Measurements from ENCODE around the gene UCK1.

Gene UCK1

DNA sequence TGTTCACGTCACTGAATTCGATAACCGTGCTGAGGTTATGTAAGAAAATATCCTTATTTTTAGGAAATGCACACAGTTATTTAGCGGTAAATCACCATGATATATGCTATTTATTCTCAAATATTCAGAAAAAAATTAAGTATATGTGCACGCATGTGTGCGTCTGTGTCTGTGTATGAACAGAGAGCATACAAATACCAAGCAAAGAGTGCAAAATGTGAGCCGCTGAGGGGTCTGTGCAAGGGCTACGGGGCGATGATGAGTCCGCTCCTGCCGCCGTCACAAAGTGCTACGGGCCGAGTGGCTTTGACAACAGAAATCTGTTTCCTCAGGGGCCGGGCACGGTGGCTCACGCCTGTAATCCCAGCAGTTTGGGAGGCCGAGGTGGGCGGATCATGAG is 6.9 kb upstream of the UCK1 start:
- H3K36me3 Mint-ChIP-seq (ENCODE audit: low read depth), result no peaks in the 10 kb centered on the region
- no peak overlapping the region for H3K27ac Mint-ChIP-seq
- H3K27me3 Mint-ChIP-seq, result no peaks in the 10 kb centered on the region
- H3K9me3 Mint-ChIP-seq, result peaks cover 4% of the 10 kb centered on the region
- H3K4me1 Mint-ChIP-seq (ENCODE audit: low read depth), result peaks cover 35% of the 10 kb centered on the region
- no peak overlapping the region for H3K4me3 Mint-ChIP-seq

GRCh38 chr9:131534721-131535237 is 3.7 kb upstream of the UCK1 start:
- H3K9me3 Mint-ChIP-seq, result no peaks in the 10 kb centered on the region
- H3K27me3 Mint-ChIP-seq, result no peaks in the 10 kb centered on the region
- no peaks in the 10 kb centered on the region for H3K36me3 Mint-ChIP-seq (ENCODE audit: low read depth)
- peak overlapping the region; percentile 17 for H3K4me3 Mint-ChIP-seq
- H3K27ac Mint-ChIP-seq, result no peak overlapping the region
- peaks cover 35% of the 10 kb centered on the region for H3K4me1 Mint-ChIP-seq (ENCODE audit: low read depth)

DNA sequence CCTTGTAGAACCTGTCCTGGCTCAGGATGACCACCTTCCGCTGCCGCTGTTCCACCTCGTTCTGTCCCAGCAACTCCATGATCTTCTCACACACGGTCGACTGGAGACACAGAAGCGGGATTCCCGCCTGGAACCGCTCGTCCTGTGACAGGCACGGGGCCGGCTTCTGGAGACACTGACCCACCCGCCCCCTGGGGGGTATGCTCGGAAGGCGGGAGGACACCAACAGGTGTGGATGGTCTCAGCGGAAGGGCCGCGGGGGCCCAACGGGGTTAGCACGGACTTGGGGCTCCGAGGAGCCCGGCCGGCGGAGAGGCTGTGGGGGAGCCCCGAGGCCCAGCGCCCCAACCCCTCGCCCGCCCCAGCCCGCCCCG is 530 bp downstream of the UCK1 start:
- Mint-ChIP-seq H3K4me3 (peak overlapping the region; percentile 88), H3K36me3 (ENCODE audit: low read depth) (peaks cover 28% of the 10 kb centered on the region), H3K27ac (peak overlapping the region; percentile 61)

DNA sequence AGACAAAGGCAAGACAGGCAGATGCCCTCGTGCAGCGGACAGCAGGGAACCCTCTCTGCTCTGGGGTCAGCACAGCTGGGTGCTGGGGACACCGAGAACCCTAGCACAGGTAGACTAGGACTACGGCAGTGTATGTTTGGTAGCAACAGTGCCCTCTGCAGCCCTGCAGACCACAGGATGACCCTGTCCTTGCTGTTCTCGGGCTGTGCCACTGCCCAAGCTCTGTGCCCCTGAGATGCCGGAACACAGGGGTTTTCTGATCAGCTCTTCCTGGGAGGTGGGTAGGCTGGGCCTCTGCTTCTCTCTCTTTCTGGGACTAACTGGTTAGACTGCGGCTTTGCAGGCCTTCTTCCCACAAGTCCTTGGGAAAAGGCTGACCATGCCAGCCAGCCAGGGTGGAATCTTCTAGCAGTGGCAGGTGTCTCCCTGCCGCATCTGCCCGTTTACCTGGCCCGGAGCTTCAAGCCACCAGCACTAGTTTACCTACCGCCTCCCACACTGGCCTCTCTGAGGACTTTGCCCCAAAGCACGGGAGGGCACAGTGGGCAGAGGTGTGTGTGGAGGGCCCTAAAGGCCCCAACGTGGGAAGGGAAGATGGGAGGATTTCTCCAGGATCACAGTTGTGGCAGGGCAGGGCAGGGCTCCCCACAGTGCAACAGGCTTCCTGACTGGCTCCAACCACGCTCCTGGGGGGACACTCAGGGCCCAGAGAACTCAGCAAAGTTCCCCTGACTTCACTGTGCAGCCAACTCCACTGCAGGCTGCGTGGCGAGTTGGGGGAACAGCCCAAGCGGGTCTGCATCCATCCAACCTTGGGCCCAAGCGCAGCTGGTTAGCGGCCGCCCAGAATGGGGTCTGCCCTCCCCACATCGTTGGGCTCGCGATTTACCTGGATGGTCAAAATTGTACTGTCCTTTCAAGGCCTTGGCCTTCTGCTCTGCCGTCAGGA is 1.2 kb downstream of the UCK1 start:
- Mint-ChIP-seq H3K27ac (peak overlapping the region; percentile 61), H3K4me3 (peak overlapping the region; percentile 88), H3K27me3 (no peaks in the 10 kb centered on the region), H3K4me1 (ENCODE audit: low read depth) (peaks cover 17% of the 10 kb centered on the region), H3K36me3 (ENCODE audit: low read depth) (peaks cover 33% of the 10 kb centered on the region), H3K9me3 (no peaks in the 10 kb centered on the region)

More for the DNA sequence above, 530 bp downstream of the UCK1 start:
- Mint-ChIP-seq H3K9me3 (no peaks in the 10 kb centered on the region), H3K27me3 (no peaks in the 10 kb centered on the region), H3K4me1 (ENCODE audit: low read depth) (peaks cover 24% of the 10 kb centered on the region)

- H3K36me3 Mint-ChIP-seq (ENCODE audit: low read depth), result peaks cover 40% of the 10 kb centered on the region
- H3K27me3 Mint-ChIP-seq, result no peaks in the 10 kb centered on the region
- peaks cover 9% of the 10 kb centered on the region for H3K4me1 Mint-ChIP-seq (ENCODE audit: low read depth)
- no peak overlapping the region for H3K27ac Mint-ChIP-seq
- H3K4me3 Mint-ChIP-seq, result no peak overlapping the region
- no peaks in the 10 kb centered on the region for H3K9me3 Mint-ChIP-seq
Observed at GRCh38 chr9:131528886-131529505, 2.1 kb downstream of the UCK1 start.

GRCh38 chr9:131528186-131528585 is 2.9 kb downstream of the UCK1 start:
- Mint-ChIP-seq H3K27ac (peak overlapping the region; percentile 29), H3K4me1 (ENCODE audit: low read depth) (peaks cover 9% of the 10 kb centered on the region), H3K36me3 (ENCODE audit: low read depth) (peaks cover 45% of the 10 kb centered on the region)

GRCh38 chr9:131525643-131526565 is 5.2 kb downstream of the UCK1 start:
- Mint-ChIP-seq H3K4me1 (ENCODE audit: low read depth) (peaks cover 9% of the 10 kb centered on the region), H3K4me3 (no peak overlapping the region), H3K9me3 (no peaks in the 10 kb centered on the region), H3K27ac (no peak overlapping the region), H3K27me3 (no peaks in the 10 kb centered on the region), H3K36me3 (ENCODE audit: low read depth) (peaks cover 53% of the 10 kb centered on the region)

More at GRCh38 chr9:131528186-131528585, 2.9 kb downstream of the UCK1 start:
- H3K4me3 Mint-ChIP-seq, result peak overlapping the region; percentile 25
- H3K27me3 Mint-ChIP-seq, result no peaks in the 10 kb centered on the region
- no peaks in the 10 kb centered on the region for H3K9me3 Mint-ChIP-seq

GRCh38 chr9:131524665-131525315 is 6.3 kb downstream of the UCK1 start:
- Mint-ChIP-seq H3K27me3 (no peaks in the 10 kb centered on the region), H3K4me1 (ENCODE audit: low read depth) (peaks cover 3% of the 10 kb centered on the region), H3K9me3 (no peaks in the 10 kb centered on the region), H3K36me3 (ENCODE audit: low read depth) (peaks cover 58% of the 10 kb centered on the region), H3K27ac (no peak overlapping the region), H3K4me3 (no peak overlapping the region)

DNA sequence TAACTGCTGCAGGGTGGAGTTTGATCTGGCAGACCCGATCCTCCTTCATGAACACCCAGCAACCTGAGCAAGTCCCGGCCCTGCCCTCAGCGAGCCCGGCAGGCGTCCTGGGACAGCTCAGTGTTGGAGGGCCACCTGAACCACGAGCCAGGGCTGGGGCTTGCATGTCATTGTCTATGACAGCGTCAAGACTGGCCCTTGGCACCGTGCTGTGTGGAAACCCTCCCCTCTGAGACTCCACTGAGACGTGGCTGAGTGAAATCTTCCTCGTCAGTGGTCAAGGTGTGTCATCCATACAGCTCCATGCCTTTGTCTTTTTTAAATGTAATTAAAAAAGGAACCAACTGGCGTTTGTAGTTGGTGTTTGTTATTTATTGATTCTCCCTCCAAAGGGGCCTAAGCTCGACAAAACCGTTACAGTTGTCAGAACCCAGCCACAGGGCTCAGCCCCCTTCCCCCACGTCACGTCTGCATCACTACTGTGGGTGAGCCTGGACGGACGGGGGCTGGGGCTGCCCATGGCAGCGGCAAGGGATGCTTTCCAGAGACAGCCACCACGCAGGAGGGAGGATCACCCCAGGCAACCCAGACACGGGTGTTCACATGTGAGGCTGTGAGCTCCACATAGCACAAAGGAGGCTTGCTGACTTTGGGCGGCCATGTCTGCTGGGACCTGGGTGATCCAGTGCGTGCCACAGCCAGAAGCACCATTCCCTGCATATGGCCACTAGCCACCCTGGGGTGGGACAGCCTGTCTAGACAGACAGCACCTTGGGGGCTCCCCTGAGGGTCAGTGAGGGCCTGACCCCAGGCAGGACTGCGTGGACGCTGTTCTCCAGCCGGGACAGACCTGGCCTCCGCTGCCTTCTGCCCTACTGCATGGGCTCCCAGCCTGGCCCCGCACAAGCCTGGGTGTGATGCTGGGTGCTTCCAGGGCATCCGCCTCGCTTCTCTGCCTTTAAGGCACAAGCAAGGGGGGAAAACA is 7.3 kb downstream of the UCK1 start:
- Mint-ChIP-seq H3K27ac (no peak overlapping the region), H3K27me3 (no peaks in the 10 kb centered on the region), H3K4me3 (no peak overlapping the region), H3K36me3 (ENCODE audit: low read depth) (peaks cover 63% of the 10 kb centered on the region), H3K4me1 (ENCODE audit: low read depth) (no peaks in the 10 kb centered on the region), H3K9me3 (no peaks in the 10 kb centered on the region)

GRCh38 chr9:131523086-131523388 is 8.0 kb downstream of the UCK1 start:
- Mint-ChIP-seq H3K36me3 (ENCODE audit: low read depth) (peaks cover 63% of the 10 kb centered on the region), H3K27ac (no peak overlapping the region), H3K9me3 (no peaks in the 10 kb centered on the region), H3K4me1 (ENCODE audit: low read depth) (no peaks in the 10 kb centered on the region), H3K4me3 (no peak overlapping the region), H3K27me3 (no peaks in the 10 kb centered on the region)

DNA sequence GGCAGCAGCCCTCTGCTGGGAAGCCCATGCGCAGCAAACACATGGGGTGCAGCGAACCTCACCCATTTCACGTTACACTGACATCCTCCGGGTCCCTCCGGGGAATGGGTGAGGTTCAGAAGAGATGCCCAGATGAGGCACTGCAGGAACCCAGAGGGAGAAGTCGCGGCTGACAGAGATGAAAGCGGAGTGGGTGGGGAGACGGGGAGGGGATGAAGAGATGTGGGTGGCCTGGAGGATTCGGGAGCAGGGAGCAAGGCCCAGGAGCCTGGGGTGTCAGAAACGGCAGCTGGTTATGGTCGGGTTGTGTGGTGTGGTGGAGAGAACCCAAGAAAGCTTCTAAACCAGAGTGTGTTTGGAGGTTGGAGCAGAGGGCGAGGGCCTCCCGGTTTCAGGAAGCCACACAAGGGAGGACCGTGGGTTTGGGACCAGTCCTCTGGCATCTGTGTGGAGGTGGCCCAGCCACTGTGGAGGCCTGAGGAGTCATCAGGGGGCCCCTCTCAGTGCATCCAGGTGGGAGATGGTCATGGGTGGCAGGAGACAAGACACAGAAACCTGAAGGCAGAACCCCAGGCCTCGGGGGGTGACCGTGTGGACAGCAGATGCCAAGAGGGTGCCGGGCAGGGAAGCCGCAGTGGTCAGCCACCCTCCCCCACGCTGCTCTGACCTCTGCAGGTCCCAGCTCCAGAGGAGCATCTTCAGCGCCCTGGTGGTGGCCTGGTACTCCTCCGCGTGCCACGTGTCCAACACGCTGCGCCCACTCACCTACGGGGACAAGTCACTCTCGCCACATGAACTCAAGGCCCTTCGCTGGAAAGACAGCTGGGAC is 8.6 kb downstream of the UCK1 start:
- Mint-ChIP-seq H3K27ac (no peak overlapping the region), H3K9me3 (no peaks in the 10 kb centered on the region), H3K36me3 (ENCODE audit: low read depth) (peaks cover 64% of the 10 kb centered on the region), H3K4me1 (ENCODE audit: low read depth) (no peaks in the 10 kb centered on the region), H3K27me3 (no peaks in the 10 kb centered on the region), H3K4me3 (no peak overlapping the region)

- H3K4me3 Mint-ChIP-seq, result no peak overlapping the region
- H3K36me3 Mint-ChIP-seq (ENCODE audit: low read depth), result peaks cover 60% of the 10 kb centered on the region
- no peak overlapping the region for H3K27ac Mint-ChIP-seq
- no peaks in the 10 kb centered on the region for H3K9me3 Mint-ChIP-seq
- H3K4me1 Mint-ChIP-seq (ENCODE audit: low read depth), result no peaks in the 10 kb centered on the region
- no peaks in the 10 kb centered on the region for H3K27me3 Mint-ChIP-seq
Observed at GRCh38 chr9:131521822-131522221, 9.2 kb downstream of the UCK1 start.

GRCh38 chr9:131521203-131521602 is 9.9 kb downstream of the UCK1 start:
- peaks cover 55% of the 10 kb centered on the region for H3K36me3 Mint-ChIP-seq (ENCODE audit: low read depth)
- no peaks in the 10 kb centered on the region for H3K4me1 Mint-ChIP-seq (ENCODE audit: low read depth)
- no peak overlapping the region for H3K4me3 Mint-ChIP-seq
- no peak overlapping the region for H3K27ac Mint-ChIP-seq
- no peaks in the 10 kb centered on the region for H3K27me3 Mint-ChIP-seq
- no peaks in the 10 kb centered on the region for H3K9me3 Mint-ChIP-seq
